ENCODE data around the gene FAM53A.

The FAM53A gene

GRCh38 chr4:1648962-1649361, 35.2 kb downstream of the FAM53A start:
- TF ChIP-seq GATA2 (IDR thresholded peaks at IDR 0.05; ENCODE audit: low read depth, low read length) (no peak), GATA3 (IDR thresholded peaks at IDR 0.05; ENCODE audit: low read depth, low read length) (no peak)

GRCh38 chr4:1647432-1647831, 36.7 kb downstream of the FAM53A start:
- no peak for TF ChIP-seq GATA2 (IDR thresholded peaks at IDR 0.05; ENCODE audit: low read depth, low read length)
- TF ChIP-seq GATA3 (IDR thresholded peaks at IDR 0.05; ENCODE audit: low read depth, low read length): no peak

GRCh38 chr4:1646690-1647089, 37.4 kb downstream of the FAM53A start:
- TF ChIP-seq GATA3 (IDR thresholded peaks at IDR 0.05; ENCODE audit: low read depth, low read length): no peak
- no peak for TF ChIP-seq GATA2 (IDR thresholded peaks at IDR 0.05; ENCODE audit: low read depth, low read length)

GRCh38 chr4:1644891-1645657, 39.0 kb downstream of the FAM53A start:
- TF ChIP-seq GATA2 (IDR thresholded peaks at IDR 0.05; ENCODE audit: low read depth, low read length) (no peak), GATA3 (IDR thresholded peaks at IDR 0.05; ENCODE audit: low read depth, low read length) (no peak)

GRCh38 chr4:1643971-1644735, 40.0 kb downstream of the FAM53A start:
- no peak for TF ChIP-seq GATA3 (IDR thresholded peaks at IDR 0.05; ENCODE audit: low read depth, low read length)
- TF ChIP-seq GATA2 (IDR thresholded peaks at IDR 0.05; ENCODE audit: low read depth, low read length): no peak

GRCh38 chr4:1642196-1642951, 41.7 kb downstream of the FAM53A start:
- no peak for TF ChIP-seq GATA3 (IDR thresholded peaks at IDR 0.05; ENCODE audit: low read depth, low read length)

- TF ChIP-seq GATA3 (IDR thresholded peaks at IDR 0.05; ENCODE audit: low read depth, low read length) (no peak), GATA2 (IDR thresholded peaks at IDR 0.05; ENCODE audit: low read depth, low read length) (no peak)
Observed at GRCh38 chr4:1641671-1642070, 42.4 kb downstream of the FAM53A start.

- TF ChIP-seq GATA3 (IDR thresholded peaks at IDR 0.05; ENCODE audit: low read depth, low read length) (no peak), GATA2 (IDR thresholded peaks at IDR 0.05; ENCODE audit: low read depth, low read length) (no peak)
Observed at GRCh38 chr4:1640190-1640589, 43.9 kb downstream of the FAM53A start.

- TF ChIP-seq GATA3 (IDR thresholded peaks at IDR 0.05; ENCODE audit: low read depth, low read length): no peak
- TF ChIP-seq GATA2 (IDR thresholded peaks at IDR 0.05; ENCODE audit: low read depth, low read length): no peak
Observed at GRCh38 chr4:1639299-1639868, 44.7 kb downstream of the FAM53A start.

GRCh38 chr4:1638873-1639272, 45.2 kb downstream of the FAM53A start:
- TF ChIP-seq GATA3 (IDR thresholded peaks at IDR 0.05; ENCODE audit: low read depth, low read length): no peak
- TF ChIP-seq GATA2 (IDR thresholded peaks at IDR 0.05; ENCODE audit: low read depth, low read length): no peak

GRCh38 chr4:1638272-1638598, 45.9 kb downstream of the FAM53A start:
- no peak for TF ChIP-seq GATA3 (IDR thresholded peaks at IDR 0.05; ENCODE audit: low read depth, low read length)
- TF ChIP-seq GATA2 (IDR thresholded peaks at IDR 0.05; ENCODE audit: low read depth, low read length): no peak

- TF ChIP-seq GATA2 (IDR thresholded peaks at IDR 0.05; ENCODE audit: low read depth, low read length) (no peak), GATA3 (IDR thresholded peaks at IDR 0.05; ENCODE audit: low read depth, low read length) (no peak)
Observed at GRCh38 chr4:1637580-1638271, 46.4 kb downstream of the FAM53A start.

GRCh38 chr4:1636490-1637211, 47.5 kb downstream of the FAM53A start:
- TF ChIP-seq GATA3 (IDR thresholded peaks at IDR 0.05; ENCODE audit: low read depth, low read length) (no peak), GATA2 (IDR thresholded peaks at IDR 0.05; ENCODE audit: low read depth, low read length) (no peak)
